Neuron (in vitro differentiated cells): ENCODE data around the gene HES5.
A peak's percentile ranks its signal among the peaks of the same experiment; 100 is the strongest.

Source experiments
- H2AFZ ChIP-seq: one replicate; pipeline ENCODE4 v1.6.1; 2013; ENCODE audit warnings: low read depth, mild to moderate bottlenecking, inconsistent platforms, low read length, moderate library complexity
- H3K27me3 ChIP-seq: one replicate; pipeline ENCODE4 v1.6.1; 2013; ENCODE audit warnings: low read length; ENCODE audit not compliant: insufficient read depth
- H3K36me3 ChIP-seq: one replicate; pipeline ENCODE4 v1.6.1; 2013; ENCODE audit warnings: low read length; ENCODE audit not compliant: insufficient read depth
- H3K4me1 ChIP-seq: one replicate; pipeline ENCODE4 v1.6.1; 2013; ENCODE audit warnings: low read length; ENCODE audit not compliant: insufficient read depth
- H3K4me3 ChIP-seq: 2 replicates; pipeline ENCODE4 v1.5.1; 2013; ENCODE audit warnings: mild to moderate bottlenecking, low read length, moderate library complexity
- H3K9me3 ChIP-seq: one replicate; pipeline ENCODE4 v1.6.1; 2013; ENCODE audit warnings: low read length

HES5 gene

DNA sequence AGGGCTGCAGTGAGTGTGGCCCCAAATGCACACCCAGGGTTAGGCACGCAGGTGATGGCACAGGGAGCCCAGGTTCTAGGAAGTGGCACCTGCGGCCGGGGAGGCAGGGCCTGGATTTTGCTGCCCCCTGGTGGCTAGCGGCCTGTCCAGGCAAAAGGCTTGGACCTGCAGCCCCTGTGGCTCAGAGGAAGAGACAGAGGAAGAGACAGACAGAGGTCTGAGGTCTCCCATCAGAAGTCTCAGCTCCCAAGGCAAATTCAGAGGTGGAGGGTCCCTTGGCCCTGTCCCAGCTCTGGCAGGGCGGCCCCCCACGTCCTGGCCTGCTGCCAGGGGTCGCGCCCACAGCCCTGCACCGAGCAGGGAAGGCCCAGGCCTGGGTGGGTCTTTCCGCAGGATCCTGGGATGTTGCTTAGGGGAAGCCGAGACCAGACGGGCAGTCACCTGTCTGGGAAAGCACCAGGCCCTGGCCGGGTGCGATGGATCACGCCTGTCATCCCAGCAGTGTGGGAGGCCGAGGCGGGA, 18.1 kb upstream of the HES5 start:
- Histone ChIP-seq H3K36me3 (no peaks in the 10 kb centered on the region), H2AFZ (no peak overlapping the region), H3K9me3 (no peaks in the 10 kb centered on the region), H3K4me1 (peaks cover 60% of the 10 kb centered on the region), H3K27me3 (no peaks in the 10 kb centered on the region), H3K4me3 (peak overlapping the region; percentile 63)

DNA sequence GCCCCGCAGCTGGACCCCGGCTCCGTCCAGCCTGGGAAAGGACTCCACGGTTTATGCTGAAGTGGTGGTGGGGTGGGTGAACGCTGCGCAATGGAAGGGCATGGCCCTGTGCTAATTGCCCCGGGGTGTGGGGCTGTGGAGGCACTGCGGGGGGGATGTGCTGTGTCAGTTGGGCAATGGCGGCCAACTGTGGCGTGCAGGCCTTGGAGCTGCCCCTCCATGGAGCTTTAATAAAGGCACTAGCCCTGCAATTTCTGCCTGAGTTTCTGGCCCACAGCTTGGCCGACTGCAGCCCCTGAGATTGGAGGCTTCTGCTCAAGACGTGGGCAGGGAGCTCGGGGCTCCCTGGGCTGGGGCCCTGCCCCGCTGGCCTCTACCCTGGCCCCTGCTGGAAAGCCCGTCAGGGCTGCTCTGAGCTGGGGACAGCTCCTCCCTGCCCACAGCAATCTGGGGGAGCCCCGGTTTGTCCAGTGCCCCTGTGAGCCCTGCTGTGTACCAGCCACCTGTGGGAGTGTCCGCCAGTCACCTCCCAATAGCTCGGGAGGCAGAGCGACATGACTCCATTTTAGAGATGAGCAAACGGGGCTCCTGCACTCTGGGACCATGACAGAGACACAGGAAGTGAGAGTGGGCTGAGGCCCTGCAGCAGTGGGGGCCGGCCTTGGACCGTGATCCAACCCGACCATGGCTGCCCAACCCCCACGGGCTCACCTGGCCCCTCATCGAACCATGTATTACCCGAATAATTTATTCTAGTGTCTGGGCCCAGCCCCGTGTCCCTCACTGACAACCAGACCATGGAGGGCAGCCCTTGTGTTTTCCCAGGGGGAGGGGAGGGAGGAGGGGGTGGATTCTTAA, 17.4 kb upstream of the HES5 start:
- Histone ChIP-seq H3K4me3 (peak overlapping the region; percentile 63), H3K27me3 (no peaks in the 10 kb centered on the region), H2AFZ (no peak overlapping the region), H3K4me1 (peaks cover 67% of the 10 kb centered on the region), H3K36me3 (no peaks in the 10 kb centered on the region), H3K9me3 (no peaks in the 10 kb centered on the region)

DNA sequence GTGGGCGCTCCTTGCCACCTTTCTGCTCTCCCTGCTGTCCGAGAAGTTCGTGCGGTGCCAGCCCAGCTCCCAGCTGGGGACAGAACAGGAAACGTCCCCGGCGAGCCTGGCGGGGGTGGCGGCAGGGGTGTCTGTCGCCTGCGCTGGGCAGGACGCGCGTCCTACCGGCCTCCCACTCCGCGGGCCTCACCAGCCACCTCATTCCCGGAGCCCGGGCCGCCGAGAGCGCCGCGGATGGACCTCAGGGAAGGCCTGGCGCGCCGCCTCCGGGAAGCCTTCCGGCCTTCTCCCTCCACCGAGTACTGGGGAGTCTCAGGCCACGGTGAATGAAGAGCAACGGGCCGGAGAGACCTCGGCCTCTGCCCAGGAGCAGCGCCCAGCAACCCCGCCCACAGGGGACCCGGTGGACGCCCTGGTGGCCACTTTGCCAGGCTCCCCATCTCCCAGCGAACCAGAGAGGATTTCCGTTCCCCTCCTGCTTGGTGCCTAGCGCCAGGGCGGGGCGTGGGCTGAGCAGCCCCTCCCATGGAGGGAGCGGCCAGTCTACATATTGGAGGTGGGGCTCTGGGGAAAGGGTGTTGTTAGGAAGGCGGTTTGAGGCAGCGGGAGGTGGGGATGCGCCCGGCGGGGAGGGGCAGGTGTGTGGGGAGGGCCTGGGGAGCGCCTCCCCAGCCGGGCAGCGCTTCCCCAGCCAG, 16.6 kb upstream of the HES5 start:
- H3K27me3 ChIP-seq: no peaks in the 10 kb centered on the region
- H3K9me3 ChIP-seq: no peaks in the 10 kb centered on the region
- no peak overlapping the region for H2AFZ ChIP-seq
- peak overlapping the region; percentile 63 for H3K4me3 ChIP-seq
- peaks cover 70% of the 10 kb centered on the region for H3K4me1 ChIP-seq
- no peaks in the 10 kb centered on the region for H3K36me3 ChIP-seq

DNA sequence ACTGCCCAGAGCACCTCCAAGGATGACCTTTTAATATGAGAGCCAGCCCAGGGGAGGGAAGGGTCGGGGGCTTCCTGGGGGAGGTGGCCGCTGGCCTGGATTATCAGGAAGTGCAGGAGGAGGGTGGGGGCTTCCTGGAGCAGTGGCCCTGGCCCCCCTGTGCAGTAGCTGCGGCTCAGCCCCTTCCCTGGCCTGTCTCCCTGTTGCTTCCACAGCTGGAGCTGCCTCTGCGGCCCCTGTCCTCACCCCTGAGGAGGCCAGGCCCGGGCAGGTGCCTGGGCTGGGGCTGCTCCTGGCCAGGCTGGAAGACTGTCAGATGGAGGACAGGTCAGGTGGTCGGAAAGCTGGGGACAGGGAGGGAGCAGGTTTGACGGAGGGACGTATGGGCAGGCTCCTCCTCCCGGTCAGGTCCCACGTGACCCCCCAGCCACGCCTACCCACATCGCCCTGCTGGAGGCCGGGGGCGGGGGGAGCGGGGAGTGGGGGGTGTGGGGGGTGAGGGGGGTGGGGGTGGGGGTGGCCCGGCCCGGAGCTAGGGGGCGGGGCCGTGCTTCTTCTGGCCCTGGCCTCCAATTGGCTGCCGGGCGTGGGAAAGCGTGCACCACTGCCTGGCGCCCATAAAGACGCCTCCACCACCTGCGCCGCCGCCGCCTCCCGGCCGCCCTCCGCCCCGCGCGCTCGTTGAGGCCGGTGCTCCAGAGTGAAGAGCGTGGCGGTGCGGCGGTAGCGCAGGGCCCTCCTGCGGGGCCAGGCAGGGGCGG, 15.9 kb upstream of the HES5 start:
- Histone ChIP-seq H3K4me3 (peak overlapping the region; percentile 63), H3K27me3 (no peaks in the 10 kb centered on the region), H3K36me3 (no peaks in the 10 kb centered on the region), H3K4me1 (peaks cover 73% of the 10 kb centered on the region), H2AFZ (no peak overlapping the region), H3K9me3 (no peaks in the 10 kb centered on the region)

DNA sequence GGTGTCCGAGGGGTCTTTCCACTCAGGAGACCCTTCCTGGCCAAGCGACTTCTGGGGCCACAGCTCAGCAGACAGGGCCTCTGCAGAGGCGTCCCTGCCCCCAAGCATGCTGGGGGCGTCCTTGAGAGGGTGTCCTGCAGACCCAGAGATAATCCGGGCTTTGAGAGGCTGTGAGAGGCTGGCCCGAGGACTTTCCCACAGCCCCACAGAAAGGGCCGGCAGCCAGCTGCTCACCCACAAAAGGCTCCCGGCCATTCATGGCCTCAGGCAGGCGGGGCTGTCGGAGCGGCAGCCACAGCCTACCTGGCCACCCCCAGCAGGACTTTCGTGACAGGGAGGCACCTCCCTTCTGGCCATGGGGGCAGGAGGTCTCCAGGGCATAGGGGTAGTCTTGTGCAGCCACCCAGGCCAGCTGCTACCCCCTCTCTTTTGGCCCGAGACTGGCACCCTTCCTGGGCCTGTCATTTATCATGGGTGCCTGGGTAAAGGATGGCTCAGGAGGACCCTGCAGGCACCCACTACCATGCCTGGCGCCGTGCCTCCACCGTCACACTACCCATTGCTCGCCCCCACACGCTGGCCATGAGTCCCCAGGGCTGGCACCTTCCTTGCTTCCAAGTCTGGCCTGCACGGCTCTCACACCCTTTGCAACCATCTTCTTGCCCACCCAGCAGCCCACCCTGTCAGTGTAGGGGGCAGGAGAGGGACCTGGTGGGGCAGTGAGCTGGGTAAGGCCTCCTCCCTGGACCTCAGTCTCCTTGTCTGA, 15.0 kb upstream of the HES5 start:
- no peak overlapping the region for H2AFZ ChIP-seq
- H3K4me1 ChIP-seq: peaks cover 77% of the 10 kb centered on the region
- H3K4me3 ChIP-seq: peak overlapping the region; percentile 26
- no peaks in the 10 kb centered on the region for H3K36me3 ChIP-seq
- H3K27me3 ChIP-seq: no peaks in the 10 kb centered on the region
- H3K9me3 ChIP-seq: no peaks in the 10 kb centered on the region

DNA sequence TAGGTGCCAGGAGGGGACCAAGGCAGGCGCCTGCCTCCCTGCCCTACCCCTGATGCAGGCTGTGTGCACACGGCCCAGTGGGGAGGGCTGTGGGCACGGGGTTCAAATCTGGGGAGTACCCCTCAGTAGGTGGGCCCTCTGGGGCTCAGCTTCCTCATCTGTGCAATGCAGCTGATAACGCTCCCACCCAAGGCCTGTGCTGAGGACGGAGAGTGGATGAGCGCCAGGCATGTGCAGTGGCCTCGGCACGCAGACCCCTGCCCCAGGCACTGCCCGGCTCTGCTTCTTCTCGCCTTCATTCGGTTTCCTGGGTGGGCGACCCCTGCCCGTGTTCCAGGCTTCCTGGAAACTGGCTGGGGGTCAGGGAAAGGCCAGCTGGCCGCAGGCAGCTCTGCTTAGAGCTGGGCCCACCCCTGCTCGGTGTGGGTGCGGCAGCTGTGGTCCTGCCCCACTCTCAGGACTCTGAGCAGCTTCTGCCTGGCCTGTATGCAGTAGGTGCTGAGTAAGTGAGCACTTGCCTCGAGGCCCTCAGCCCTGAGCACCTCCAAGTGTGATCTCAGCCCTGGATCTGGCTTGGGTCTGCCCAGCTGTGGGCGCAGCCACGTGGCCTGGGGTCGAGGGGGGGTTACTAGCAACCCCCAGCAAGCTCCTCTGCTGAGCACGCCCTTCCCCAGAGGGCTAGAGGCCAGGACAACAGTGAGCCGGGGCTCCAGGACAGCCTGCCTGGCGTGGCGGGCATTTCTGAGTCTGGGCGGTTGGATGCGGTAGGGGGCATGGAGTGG, 14.2 kb upstream of the HES5 start:
- Histone ChIP-seq H2AFZ (no peak overlapping the region), H3K4me1 (peaks cover 82% of the 10 kb centered on the region), H3K9me3 (no peaks in the 10 kb centered on the region), H3K4me3 (no peak overlapping the region), H3K36me3 (no peaks in the 10 kb centered on the region), H3K27me3 (no peaks in the 10 kb centered on the region)

DNA sequence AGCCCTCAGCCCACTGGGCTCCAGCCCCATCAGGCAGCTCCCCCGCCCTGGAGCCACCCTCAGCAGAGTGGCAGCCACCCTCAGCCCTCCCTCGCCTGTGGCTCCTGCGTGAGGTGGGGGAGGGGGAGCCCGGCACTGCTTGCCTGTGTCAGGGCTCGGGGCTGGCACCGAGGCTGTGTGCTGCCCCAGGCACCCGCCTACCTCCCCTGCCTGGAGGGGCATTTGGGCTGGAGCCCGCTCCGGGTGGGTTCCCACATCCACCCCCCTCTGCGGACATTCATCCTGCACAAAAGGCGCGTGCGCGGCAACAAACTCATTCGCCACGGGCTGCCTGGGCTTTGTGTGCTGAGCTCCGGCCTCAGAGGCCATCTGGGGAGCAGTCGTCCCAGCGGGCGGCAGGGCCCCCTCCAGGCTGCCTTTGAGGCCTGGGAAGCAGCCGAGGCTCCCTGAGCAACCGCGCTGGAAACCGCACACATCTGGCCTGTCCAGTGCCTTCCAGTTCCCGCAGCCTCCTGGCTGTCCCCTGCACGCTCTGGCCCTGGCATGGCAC, 13.6 kb upstream of the HES5 start:
- Histone ChIP-seq H3K4me1 (peaks cover 76% of the 10 kb centered on the region), H3K36me3 (no peaks in the 10 kb centered on the region), H3K4me3 (no peak overlapping the region), H3K27me3 (no peaks in the 10 kb centered on the region), H3K9me3 (no peaks in the 10 kb centered on the region), H2AFZ (no peak overlapping the region)

DNA sequence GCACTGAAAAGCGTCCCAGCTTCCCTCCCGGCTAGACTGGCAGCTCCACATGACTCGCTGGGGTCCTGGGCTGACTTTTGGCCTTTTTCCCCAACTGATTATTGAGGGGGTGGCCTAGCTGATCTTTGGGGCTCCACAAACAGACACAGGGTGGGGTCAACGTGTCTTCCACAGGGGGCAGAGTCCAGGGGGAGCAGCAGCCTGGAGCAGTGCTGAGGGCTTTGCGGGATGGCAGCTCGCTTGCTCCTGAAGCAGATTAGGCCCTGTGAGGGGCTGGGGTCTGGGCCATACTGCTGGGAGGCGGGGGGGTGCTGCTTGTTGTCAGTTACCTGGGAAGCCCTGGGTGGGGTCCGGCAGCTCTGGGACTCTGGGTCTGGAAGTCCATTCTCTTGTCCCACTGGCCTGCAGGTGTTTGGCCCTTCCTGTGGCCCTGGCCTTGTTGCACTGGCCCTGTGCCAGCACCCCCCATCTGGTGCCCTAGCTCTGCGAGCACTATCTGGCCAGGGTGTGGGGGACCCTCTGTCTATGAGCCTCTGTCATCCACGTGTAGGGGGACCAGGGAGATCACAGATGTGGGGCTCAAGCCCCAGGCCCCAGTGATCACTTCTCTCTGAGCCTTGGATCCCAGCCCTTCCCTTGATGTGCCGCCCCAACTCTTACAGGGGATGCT, 12.3 kb upstream of the HES5 start:
- Histone ChIP-seq H3K36me3 (no peaks in the 10 kb centered on the region), H3K9me3 (no peaks in the 10 kb centered on the region)

DNA sequence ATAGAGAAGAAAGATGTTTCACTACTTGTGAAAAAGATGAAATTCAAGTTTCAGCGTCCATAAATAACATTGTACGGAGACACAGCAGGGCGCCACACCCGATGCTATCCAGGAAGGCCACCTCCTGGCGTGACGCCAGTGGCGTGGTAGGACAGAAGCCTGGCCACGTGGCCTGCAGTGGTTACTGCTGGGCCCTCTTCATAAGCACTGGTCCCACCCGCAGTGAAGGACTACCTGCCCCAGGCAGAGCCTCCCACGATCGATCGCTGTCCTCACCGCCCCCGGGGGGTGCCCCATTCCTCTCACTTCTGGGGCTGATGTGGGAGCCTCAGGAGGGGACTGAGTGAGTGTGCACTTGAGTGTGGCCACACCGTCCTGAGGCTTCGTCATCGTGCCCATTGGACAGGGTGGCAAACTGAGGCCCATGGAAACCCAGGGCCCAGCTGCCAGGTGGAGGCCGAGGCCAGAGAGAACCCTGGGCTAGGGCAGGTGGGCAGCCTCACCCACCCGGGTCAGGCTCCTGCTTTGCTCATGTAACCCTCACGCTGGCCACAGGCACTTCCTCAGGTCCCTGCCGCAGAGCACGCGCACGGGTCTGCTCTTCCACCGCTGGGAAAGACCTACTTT, 11.7 kb upstream of the HES5 start:
- no peaks in the 10 kb centered on the region for H3K36me3 ChIP-seq
- no peak overlapping the region for H3K4me3 ChIP-seq
- H2AFZ ChIP-seq: no peak overlapping the region
- H3K9me3 ChIP-seq: no peaks in the 10 kb centered on the region
- H3K4me1 ChIP-seq: peaks cover 60% of the 10 kb centered on the region
- H3K27me3 ChIP-seq: no peaks in the 10 kb centered on the region

More for the DNA sequence above, 12.3 kb upstream of the HES5 start:
- H3K27me3 ChIP-seq: no peaks in the 10 kb centered on the region
- H2AFZ ChIP-seq: no peak overlapping the region
- no peak overlapping the region for H3K4me3 ChIP-seq
- H3K4me1 ChIP-seq: peaks cover 67% of the 10 kb centered on the region

DNA sequence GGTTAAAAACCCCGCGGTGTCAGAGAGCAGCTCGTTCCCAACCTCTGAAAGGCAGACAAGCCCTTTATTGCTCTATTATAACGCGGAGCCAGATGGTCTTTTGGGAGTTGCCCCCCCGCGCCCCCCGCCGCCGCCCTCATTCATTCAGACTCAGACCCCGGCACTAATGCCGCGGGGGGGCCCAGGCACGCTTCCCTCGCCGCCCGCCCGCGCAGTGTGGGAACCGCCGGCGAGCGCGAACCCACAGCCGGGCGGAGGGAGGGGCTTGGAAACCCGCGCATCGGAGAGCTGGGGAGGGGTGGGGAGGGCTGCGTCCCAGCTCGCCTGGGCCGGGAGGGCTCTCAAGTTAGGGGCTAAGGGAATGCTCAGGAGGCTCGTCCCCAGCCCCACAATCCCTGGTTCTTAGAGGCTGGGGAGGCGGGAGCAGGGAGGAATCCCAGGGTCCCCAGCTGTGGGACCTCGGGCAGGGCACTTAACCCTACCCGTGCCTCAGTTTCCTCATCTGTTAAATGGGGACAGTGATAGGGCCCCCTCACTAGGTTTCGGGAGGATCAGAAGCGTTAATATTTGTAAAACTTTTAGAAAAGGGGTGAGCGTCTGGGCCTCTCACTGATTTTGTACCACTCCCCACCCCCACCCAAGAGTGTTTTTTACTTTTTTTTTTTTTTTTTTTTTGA, 10.9 kb upstream of the HES5 start:
- no peaks in the 10 kb centered on the region for H3K27me3 ChIP-seq
- H3K9me3 ChIP-seq: no peaks in the 10 kb centered on the region
- H3K36me3 ChIP-seq: no peaks in the 10 kb centered on the region
- H3K4me1 ChIP-seq: peaks cover 61% of the 10 kb centered on the region
- no peak overlapping the region for H2AFZ ChIP-seq
- H3K4me3 ChIP-seq: no peak overlapping the region
